ENCODE measurements around the gene ADGRE2. TPM values are rescaled to one million over a fixed set of nuclear protein-coding genes. Genes with fewer than 3 reads are reported as not detected.

Gene ADGRE2
- total and polyA plus RNA-seq, 2 experiments from 2014 or later: 2.4 TPM

GRCh38 chr19:14798760-14799159 is 20.4 kb upstream of the ADGRE2 start (continued):
- TF ChIP-seq CTCF (conservative IDR thresholded peaks at IDR 0.05; ENCODE audit: low read depth in 2 of 2) (no peak), ZNF114 (CRISPR knock-in tag; IDR thresholded peaks at IDR 0.05) (no peak), POLR2AphosphoS5 (IDR thresholded peaks at IDR 0.05; ENCODE audit: low read depth) (no peak)

- H3K4me3 ChIP-seq: no peak overlapping the region
- no peaks in the 10 kb centered on the region; the same call in 2 of the 3 replicates for H3K4me1 Mint-ChIP-seq
- peaks cover 7% of the 10 kb centered on the region for H3K27me3 Mint-ChIP-seq (ENCODE audit: insufficient read depth, low read depth, poor library complexity)
- no peaks in the 10 kb centered on the region for H3K4me1 ChIP-seq (ENCODE audit: insufficient read depth)
- no peak for DNase-seq (ENCODE audit: low spot score)
- H3F3A ChIP-seq (replicated peaks; ENCODE audit: low read depth): no peaks in the 10 kb centered on the region
- peak overlapping the region; percentile 52; the same call in 1 of the 2 replicates for H2AFZ ChIP-seq
- H3K4me2 ChIP-seq: no peak overlapping the region
- H3K27me3 ChIP-seq (ENCODE audit: insufficient read depth): no peaks in the 10 kb centered on the region
- no peaks in the 10 kb centered on the region for H3K79me2 ChIP-seq (replicated peaks; ENCODE audit: insufficient read depth)
- peaks cover 57% of the 10 kb centered on the region for H3K9me3 Mint-ChIP-seq
- H3K36me3 ChIP-seq (ENCODE audit: insufficient read depth): no peaks in the 10 kb centered on the region
- H3K9me2 ChIP-seq (ENCODE audit: insufficient read depth): peaks cover 4% of the 10 kb centered on the region; the same call in 1 of the 2 replicates
- no peak overlapping the region for H3K27ac Mint-ChIP-seq
- no peak overlapping the region for H3K4me3 Mint-ChIP-seq
- no peak for ATAC-seq
- no peaks in the 10 kb centered on the region for H4K20me1 ChIP-seq (replicated peaks; ENCODE audit: insufficient read depth)
- H3K36me3 Mint-ChIP-seq (ENCODE audit: low read depth): no peaks in the 10 kb centered on the region
- H3K27ac ChIP-seq (ENCODE audit: low read depth): no peak overlapping the region
- TF ChIP-seq REST (IDR thresholded peaks at IDR 0.05; ENCODE audit: unreplicated experiment) (no peak), CTCF (conservative IDR thresholded peaks at IDR 0.05; ENCODE audit: low read depth in 2 of 2) (no peak), POLR2AphosphoS5 (IDR thresholded peaks at IDR 0.05; ENCODE audit: low read depth) (no peak), CREB1 (CRISPR knock-in tag; IDR thresholded peaks at IDR 0.05; ENCODE audit: low read depth) (no peak), EZH2phosphoT487 (IDR thresholded peaks at IDR 0.05; ENCODE audit: unreplicated experiment) (no peak), JUNB (IDR thresholded peaks at IDR 0.05; ENCODE audit: unreplicated experiment) (no peak), ZNF114 (CRISPR knock-in tag; IDR thresholded peaks at IDR 0.05) (no peak), ZNF331 (CRISPR knock-in tag; IDR thresholded peaks at IDR 0.05; ENCODE audit: low read depth) (no peak), NANOG (IDR thresholded peaks at IDR 0.05; ENCODE audit: borderline replicate concordance) (no peak), ETS1 (IDR thresholded peaks at IDR 0.05) (no peak), EZH2 (IDR thresholded peaks at IDR 0.05; ENCODE audit: low read depth, unreplicated experiment) (no peak)
Measured at GRCh38 chr19:14796021-14796420, 17.7 kb upstream of the ADGRE2 start.

Data from GM23338 (cell line).